Measurements from ENCODE around the gene TBL1XR1.

TBL1XR1 gene

DNA sequence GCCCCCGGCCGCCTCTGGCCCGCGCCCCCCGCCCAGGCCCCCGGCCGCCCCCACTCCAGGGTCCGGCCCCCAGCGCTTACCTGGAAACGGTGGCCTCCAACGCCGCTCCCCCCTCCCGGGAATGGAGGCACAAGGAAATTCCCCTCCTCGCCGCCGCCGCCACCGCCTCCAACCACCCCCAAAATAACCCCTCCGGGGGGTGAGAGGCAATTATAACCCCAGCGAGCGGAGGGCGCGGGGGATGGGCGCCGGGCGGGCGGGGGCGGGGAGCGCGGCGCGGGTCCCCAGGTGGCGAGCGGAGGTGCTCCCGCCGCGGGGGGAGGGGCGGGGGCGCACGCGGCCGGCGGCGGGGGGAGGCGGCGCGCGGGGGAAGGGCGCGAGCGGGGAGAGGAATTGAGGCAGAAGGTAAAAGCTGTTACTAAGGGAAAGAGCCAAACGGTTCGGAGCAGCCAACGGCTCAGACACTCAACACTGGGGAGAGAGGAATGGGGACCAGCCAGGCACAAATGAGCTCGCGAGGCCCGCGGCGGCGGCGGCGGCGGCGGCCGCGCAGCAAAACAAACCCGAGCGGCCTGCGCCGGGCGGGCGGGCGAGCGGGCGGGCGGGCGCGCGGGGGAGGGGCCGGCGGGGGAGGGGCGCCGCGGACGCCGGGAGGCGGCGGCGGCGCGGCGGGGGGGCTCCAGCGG lies at the start of gene TBL1XR1:
TBL1XR1 (minus strand) TSS at position 442 of the 686 bp plus-strand sequence. CDS start 132,505 bp downstream, outside the sequence.
- DNase-seq = peak; percentile 48 to 87

DNA sequence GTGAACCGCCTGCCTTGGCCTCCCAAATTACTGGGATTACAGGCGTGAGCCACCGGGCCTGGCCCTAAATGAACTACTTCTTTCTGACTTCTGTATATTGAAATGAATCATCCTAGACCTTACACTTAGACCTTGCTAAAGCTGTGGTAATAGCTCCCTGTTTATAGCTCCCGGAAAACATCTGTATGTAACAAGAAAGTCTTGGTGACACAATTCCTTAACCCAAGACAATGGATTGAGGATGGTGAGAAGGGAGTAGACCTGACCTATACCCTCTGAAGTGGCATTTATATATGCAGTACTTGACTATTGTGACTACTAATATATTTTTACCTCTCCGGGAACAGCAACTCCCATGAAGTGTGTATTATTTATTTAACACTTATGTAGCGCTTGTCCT lies 48.0 kb upstream of the TBL1XR1 start:
- no peak for DNase-seq

DNA sequence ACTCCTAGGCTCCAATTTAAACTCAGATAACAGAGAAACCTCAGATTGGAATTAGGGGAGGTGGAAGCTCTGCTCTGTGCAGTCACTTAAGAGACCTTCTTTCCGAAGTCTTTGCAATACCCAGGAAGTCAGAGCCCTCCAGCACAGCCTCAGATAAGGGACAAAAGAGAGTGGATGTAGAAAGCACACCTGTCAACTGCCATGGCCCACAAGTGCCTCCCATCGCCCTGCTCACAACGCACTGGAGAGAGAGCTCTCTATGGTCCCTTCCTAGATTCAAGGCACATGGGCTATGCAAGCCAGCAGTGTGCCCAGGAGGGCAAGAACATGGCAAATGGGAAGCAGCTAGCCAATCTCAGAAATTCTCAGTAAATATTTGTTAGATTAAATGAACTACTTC lies 47.3 kb upstream of the TBL1XR1 start:
- DNase-seq = no peak

GRCh38 chr3:177238686-177239216 lies 41.5 kb upstream of the TBL1XR1 start:
- no peak for DNase-seq

DNA sequence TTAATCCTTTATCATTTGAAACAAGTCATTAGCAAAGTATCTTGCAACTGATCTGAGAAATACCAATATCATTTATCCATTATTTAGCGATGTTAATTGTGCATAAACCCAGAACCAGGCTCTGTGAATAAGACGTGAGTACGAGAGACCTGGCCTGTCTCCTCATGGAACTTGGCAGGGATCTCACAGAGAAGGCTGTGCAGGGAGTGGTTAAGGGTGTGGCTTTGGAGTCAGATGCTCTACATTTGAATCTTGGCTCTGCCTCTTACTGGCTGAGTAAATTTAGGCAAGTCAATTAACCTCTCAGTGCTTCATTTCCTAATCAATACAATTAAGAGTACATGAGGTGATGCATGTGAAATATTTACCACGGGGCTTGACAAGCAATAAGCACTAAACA lies 39.9 kb upstream of the TBL1XR1 start:
- no peak for DNase-seq

DNA sequence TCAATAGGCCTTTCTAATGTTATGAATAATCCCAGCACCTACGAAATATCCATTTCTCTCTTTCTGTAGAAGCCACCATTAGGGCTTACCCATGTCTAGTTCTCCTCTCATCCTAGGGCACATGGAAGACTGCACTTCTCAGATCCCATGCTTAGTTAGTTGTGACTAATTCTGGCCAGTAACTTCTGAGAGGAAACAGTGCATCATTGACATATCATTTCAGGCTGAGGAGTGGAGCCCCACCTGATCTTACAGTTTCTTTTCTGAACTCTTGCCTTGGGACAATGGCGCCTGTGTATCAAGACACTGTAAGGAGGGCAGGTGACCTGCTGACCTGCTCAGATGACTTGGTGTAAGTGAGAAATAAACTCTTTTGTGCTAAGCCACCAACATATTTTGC lies 39.4 kb upstream of the TBL1XR1 start:
- no peak for DNase-seq

GRCh38 chr3:177234121-177234520 lies 36.8 kb upstream of the TBL1XR1 start:
- no peak for DNase-seq

- peak in 1 of 2 donors; percentile 51 for DNase-seq
Observed at GRCh38 chr3:177231242-177231641, 34.0 kb upstream of the TBL1XR1 start.

GRCh38 chr3:177230641-177231040 lies 33.4 kb upstream of the TBL1XR1 start:
- DNase-seq = no peak

DNA sequence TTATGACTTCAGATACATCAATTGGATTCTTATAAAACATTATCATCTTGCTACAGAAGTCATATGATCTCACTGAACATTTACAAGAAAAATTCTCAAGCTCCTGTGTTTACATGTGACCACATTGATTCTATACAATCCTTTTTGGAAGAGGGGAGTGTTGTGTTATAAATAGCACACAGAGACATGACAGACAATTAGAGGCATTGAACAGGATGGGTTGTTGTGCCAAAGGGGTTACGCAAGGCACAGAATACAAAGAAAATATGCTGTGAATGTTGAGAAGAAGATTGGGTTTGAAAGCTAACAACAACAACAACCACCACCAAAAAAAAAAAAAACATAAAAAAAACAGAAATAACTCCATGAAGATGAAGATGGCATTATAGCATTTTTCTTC lies 32.5 kb upstream of the TBL1XR1 start:
- no peak for DNase-seq

DNA sequence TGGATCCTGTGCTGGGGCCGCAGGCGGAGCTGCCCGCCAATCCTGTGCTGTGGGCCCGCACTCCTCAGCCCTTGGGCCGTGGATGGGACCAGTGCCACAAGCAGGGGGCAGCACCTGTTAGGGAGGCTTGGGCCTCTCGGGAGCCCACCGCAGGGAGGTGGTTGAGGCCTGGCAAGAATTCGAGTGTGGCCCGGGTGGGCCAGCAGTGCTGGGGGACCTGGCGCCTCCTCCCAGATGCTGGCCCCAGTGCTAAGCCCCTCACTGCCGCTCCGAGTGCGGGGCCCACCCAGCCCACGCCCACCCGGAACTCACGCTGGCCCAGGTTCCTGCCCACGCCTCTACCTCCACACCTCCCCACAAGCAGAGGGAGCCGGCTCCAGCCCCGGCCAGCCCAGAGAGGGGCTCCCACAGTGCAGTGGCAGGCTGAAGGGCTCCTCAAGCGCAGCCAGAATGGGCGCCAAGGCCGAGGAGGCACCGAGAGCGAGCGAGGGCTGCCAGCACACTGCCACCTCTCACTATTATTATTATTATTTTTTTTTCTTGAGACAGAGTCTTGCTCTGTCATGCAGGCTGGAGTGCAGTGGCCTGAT lies 31.4 kb upstream of the TBL1XR1 start:
- DNase-seq = no peak

- no peak for DNase-seq
Observed at GRCh38 chr3:177224414-177224813, 27.1 kb upstream of the TBL1XR1 start.

DNA sequence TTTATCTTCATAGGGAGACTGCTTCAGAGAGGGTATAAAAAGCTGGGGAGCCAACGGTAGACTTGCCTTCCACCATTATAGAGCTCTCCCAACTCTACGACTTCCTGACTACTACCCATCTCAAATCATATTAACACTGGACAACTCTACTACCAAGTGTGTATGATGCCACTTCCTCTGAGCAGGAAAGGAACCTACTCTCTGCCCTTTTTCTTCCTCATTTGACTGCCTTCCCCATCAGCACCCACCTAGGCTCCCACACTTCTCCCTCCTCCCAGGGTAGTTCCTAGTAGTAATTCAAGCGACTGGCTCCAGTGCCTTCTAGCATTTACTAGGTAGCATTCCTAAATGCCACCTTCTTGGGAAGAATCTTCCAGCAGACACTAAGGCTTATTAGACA lies 24.5 kb upstream of the TBL1XR1 start:
- DNase-seq = no peak

- DNase-seq = no peak
Observed at GRCh38 chr3:177220136-177220974, 23.1 kb upstream of the TBL1XR1 start.

GRCh38 chr3:177213801-177214535 lies 16.7 kb upstream of the TBL1XR1 start:
- DNase-seq = no peak

GRCh38 chr3:177212756-177213155 lies 15.5 kb upstream of the TBL1XR1 start:
- DNase-seq = no peak

GRCh38 chr3:177212278-177212610 lies 15.0 kb upstream of the TBL1XR1 start:
- DNase-seq = no peak

GRCh38 chr3:177211503-177212277 lies 14.4 kb upstream of the TBL1XR1 start:
- DNase-seq = no peak

GRCh38 chr3:177210744-177211502 lies 13.6 kb upstream of the TBL1XR1 start:
- DNase-seq = no peak

- DNase-seq = no peak
Observed at GRCh38 chr3:177209509-177209908, 12.2 kb upstream of the TBL1XR1 start.

DNA sequence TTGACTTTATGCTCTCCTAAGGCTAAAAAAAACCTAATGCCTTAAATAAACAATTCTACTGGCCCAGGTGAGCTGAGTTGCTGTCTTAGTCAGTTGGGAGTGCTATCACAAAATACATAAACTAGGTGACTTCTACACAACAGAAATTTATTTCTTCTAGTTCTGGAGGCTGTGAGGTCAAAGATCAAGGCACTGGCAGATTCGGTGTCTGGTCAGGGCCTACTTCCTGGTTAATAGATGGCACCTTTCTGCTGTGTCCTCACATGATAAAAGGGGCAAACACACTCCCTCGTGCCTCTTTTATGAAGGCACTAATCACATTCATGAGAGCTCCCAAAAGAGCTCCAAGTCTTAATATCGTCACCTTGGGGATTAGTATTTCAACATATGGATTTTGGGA lies 11.5 kb upstream of the TBL1XR1 start:
- DNase-seq = no peak

GRCh38 chr3:177208223-177208622 lies 10.9 kb upstream of the TBL1XR1 start:
- DNase-seq = no peak
